GM18870 (cell line): ENCODE data around the gene LGR6.

Experiments
- ATAC-seq: cut with Tn5 transposase; IDR thresholded peaks from one replicate; pipeline ENCODE4 v1.9.1; 2021; ENCODE audit warnings: moderate library complexity; ENCODE audit not compliant: unreplicated experiment

LGR6 gene

GRCh38 chr1:202283379-202283844 lies 89.8 kb downstream of the LGR6 start:
- ATAC-seq = no peak

- no peak for ATAC-seq
Observed at GRCh38 chr1:202283991-202284390, 90.4 kb downstream of the LGR6 start.

GRCh38 chr1:202285908-202286307 lies 92.3 kb downstream of the LGR6 start:
- ATAC-seq = no peak

- ATAC-seq = no peak
Observed at GRCh38 chr1:202286622-202287097, 93.1 kb downstream of the LGR6 start.

GRCh38 chr1:202287196-202287595 lies 93.6 kb downstream of the LGR6 start:
- ATAC-seq = no peak

- ATAC-seq = no peak
Observed at GRCh38 chr1:202288177-202288576, 94.6 kb downstream of the LGR6 start.

- ATAC-seq = no peak
Observed at GRCh38 chr1:202289009-202289408, 95.4 kb downstream of the LGR6 start.

GRCh38 chr1:202291001-202291400 lies 97.4 kb downstream of the LGR6 start:
- ATAC-seq = no peak

- ATAC-seq = no peak
Observed at GRCh38 chr1:202291961-202292712, 98.5 kb downstream of the LGR6 start.

GRCh38 chr1:202292773-202293172 lies 99.2 kb downstream of the LGR6 start:
- ATAC-seq = no peak

- no peak for ATAC-seq
Observed at GRCh38 chr1:202293569-202293968, 100.0 kb downstream of the LGR6 start.

GRCh38 chr1:202302166-202302565 lies 108.6 kb downstream of the LGR6 start:
- no peak for ATAC-seq

- ATAC-seq = no peak
Observed at GRCh38 chr1:202304375-202304774, 110.8 kb downstream of the LGR6 start.

GRCh38 chr1:202305168-202305567 lies 111.6 kb downstream of the LGR6 start:
- ATAC-seq = no peak

- no peak for ATAC-seq
Observed at GRCh38 chr1:202306535-202307345, 113.1 kb downstream of the LGR6 start.

GRCh38 chr1:202310071-202310725 lies 116.6 kb downstream of the LGR6 start:
- no peak for ATAC-seq

GRCh38 chr1:202310746-202311145 lies 117.1 kb downstream of the LGR6 start:
- ATAC-seq = no peak

- no peak for ATAC-seq
Observed at GRCh38 chr1:202311875-202312635, 118.5 kb downstream of the LGR6 start.

GRCh38 chr1:202315576-202316168 lies 122.1 kb downstream of the LGR6 start:
- ATAC-seq = no peak

GRCh38 chr1:202316186-202316585 lies 122.6 kb downstream of the LGR6 start:
- ATAC-seq = no peak
